ENCODE measurements around the gene IPO13. TPM values are rescaled to one million over a fixed set of nuclear protein-coding genes. Genes with fewer than 3 reads are reported as not detected.

IPO13 gene
- total RNA-seq, 1 experiment from 2014 or later: 25.0 TPM

DNA sequence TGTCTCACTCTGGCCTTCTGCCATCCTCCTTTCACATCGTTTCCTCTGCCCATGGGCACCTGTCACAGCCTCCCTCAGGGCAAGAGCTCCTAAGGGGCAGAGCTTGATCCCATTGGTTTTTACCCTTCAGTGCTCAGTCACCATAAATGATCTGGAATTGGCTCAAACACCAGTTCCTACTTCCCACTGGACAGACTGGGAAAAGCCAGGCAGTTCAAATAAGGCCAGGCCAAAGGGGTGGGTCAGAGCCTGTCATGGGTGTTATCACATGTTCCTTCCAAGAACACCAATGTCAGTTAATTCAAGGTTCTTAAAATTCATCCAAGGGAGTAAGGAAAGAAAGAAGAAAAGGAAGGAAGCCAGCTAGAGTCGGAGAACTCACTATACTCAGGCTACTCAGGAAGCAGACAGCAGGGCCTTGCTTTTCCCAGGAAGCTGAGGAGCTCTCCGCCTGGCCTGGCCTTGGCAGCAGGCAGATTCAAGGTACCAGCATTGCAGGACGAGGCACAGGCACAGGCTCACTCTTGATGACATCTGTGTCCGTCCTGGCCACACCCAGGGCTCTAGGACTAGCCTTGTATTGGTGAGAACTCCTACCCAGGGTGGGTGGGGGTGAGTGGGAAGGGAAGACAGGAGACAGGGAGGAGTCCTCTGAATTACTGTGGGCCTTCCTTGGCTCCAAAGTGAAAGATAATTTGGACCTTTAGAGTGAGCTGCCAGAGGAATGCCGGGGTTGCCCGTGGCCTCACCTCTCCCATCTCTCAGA is 45.4 kb upstream of the IPO13 start:
- intact Hi-C loops (cut with micrococcal nuclease; ENCODE audit: unreplicated experiment): no loop called here
- no peak for DNase-seq
- no peaks in the 10 kb centered on the region for H3K27me3 ChIP-seq (ENCODE audit: insufficient read depth, low read depth)
- H3K27ac ChIP-seq: no peak overlapping the region
- no peaks in the 10 kb centered on the region for H3K4me1 ChIP-seq (replicated peaks; ENCODE audit: insufficient read depth)
- no peaks in the 10 kb centered on the region for H3F3A ChIP-seq (ENCODE audit: insufficient read depth, low read depth)
- no peaks in the 10 kb centered on the region for H3K9me2 ChIP-seq (ENCODE audit: insufficient read depth)
- H3K4me2 ChIP-seq: no peak overlapping the region
- no peaks in the 10 kb centered on the region for H4K20me1 ChIP-seq (ENCODE audit: insufficient read depth)
- no peak for TF ChIP-seq EZH2 (IDR thresholded peaks at IDR 0.05; ENCODE audit: low read depth)
- TF ChIP-seq, protein P1, sequence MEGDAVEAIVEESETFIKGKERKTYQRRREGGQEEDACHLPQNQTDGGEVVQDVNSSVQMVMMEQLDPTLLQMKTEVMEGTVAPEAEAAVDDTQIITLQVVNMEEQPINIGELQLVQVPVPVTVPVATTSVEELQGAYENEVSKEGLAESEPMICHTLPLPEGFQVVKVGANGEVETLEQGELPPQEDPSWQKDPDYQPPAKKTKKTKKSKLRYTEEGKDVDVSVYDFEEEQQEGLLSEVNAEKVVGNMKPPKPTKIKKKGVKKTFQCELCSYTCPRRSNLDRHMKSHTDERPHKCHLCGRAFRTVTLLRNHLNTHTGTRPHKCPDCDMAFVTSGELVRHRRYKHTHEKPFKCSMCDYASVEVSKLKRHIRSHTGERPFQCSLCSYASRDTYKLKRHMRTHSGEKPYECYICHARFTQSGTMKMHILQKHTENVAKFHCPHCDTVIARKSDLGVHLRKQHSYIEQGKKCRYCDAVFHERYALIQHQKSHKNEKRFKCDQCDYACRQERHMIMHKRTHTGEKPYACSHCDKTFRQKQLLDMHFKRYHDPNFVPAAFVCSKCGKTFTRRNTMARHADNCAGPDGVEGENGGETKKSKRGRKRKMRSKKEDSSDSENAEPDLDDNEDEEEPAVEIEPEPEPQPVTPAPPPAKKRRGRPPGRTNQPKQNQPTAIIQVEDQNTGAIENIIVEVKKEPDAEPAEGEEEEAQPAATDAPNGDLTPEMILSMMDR (conservative IDR thresholded peaks at IDR 0.05): no peak
- no TSS peak for BruUV-seq (replicated peaks)
- H3K36me3 ChIP-seq (ENCODE audit: low read depth): no peaks in the 10 kb centered on the region
- H2AFZ ChIP-seq: no peak overlapping the region
- H3K4me3 ChIP-seq: no peak overlapping the region
- H3K79me2 ChIP-seq (ENCODE audit: low read depth): no peaks in the 10 kb centered on the region
- POLR2A ChIA-PET (ENCODE audit: unreplicated experiment): no interaction called here
- CTCF ChIA-PET: interaction anchor here (0.5 kb wide), 1 partner anchor 368 kb away, joined by 3 read pairs; no protein-coding TSS in a partner anchor
- no peaks in the 10 kb centered on the region for H3K9me3 ChIP-seq (ENCODE audit: insufficient read depth, low read depth)

DNA sequence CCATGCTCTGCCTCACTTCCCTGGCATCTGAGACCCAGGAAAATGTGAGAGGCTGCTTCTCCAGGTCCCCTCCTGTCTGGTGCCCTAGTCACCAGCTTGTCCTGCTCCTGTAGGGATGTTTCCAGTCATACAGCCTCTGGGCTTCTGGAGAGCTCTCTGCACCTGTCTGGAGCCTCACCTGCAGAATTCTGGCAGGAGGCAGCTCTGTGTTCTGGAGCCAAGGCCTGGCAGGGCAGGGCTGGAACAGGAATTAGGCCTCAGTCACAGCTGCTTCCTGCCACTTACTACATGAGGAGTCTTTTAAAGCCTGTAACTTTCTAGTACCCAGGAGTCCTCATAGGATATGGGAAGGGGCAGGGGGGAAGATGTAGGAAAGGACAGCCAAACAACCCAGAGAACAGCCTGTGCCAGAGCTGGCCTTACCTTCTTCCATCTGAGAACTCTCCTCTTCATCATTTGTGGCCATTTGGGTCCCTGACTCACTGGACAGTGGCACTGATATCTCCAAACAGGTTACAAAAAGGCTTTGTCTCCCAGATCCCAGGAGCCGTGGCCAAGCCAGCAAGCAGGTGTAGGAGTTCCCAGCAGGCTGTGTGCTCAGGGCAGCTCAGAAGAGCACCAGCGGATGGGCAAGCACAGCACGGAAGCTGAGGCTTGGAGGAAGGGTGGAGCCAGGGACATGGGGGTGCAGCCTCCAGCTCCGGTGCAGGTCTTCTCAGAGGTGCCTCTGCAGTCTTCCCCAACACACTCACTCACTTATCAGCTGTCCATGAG is 44.5 kb upstream of the IPO13 start:
- BruUV-seq (replicated peaks): no TSS peak
- DNase-seq: no peak
- no peaks in the 10 kb centered on the region for H3F3A ChIP-seq (ENCODE audit: insufficient read depth, low read depth)
- no peak overlapping the region for H3K4me2 ChIP-seq
- H4K20me1 ChIP-seq (ENCODE audit: insufficient read depth): no peaks in the 10 kb centered on the region
- H3K9me2 ChIP-seq (ENCODE audit: insufficient read depth): no peaks in the 10 kb centered on the region
- no peaks in the 10 kb centered on the region for H3K9me3 ChIP-seq (ENCODE audit: insufficient read depth, low read depth)
- ChIA-PET CTCF (no interaction called here), POLR2A (ENCODE audit: unreplicated experiment) (interaction anchor here (0.5 to 0.7 kb wide), 3 partner anchors 25 to 772 kb away, joined by 3 to 6 read pairs (median 4); partner anchors contain the start of gene ARMH1)
- H3K27me3 ChIP-seq (ENCODE audit: insufficient read depth, low read depth): no peaks in the 10 kb centered on the region
- no peak overlapping the region for H2AFZ ChIP-seq
- H3K4me1 ChIP-seq (replicated peaks; ENCODE audit: insufficient read depth): no peaks in the 10 kb centered on the region
- H3K27ac ChIP-seq: no peak overlapping the region
- H3K4me3 ChIP-seq: no peak overlapping the region
- no peaks in the 10 kb centered on the region for H3K79me2 ChIP-seq (ENCODE audit: low read depth)
- no peaks in the 10 kb centered on the region for H3K36me3 ChIP-seq (ENCODE audit: low read depth)
- intact Hi-C loops (cut with micrococcal nuclease; ENCODE audit: unreplicated experiment): no loop called here
- no peak for TF ChIP-seq EZH2 (IDR thresholded peaks at IDR 0.05; ENCODE audit: low read depth)
- TF ChIP-seq, protein P1 (conservative IDR thresholded peaks at IDR 0.05): no peak

DNA sequence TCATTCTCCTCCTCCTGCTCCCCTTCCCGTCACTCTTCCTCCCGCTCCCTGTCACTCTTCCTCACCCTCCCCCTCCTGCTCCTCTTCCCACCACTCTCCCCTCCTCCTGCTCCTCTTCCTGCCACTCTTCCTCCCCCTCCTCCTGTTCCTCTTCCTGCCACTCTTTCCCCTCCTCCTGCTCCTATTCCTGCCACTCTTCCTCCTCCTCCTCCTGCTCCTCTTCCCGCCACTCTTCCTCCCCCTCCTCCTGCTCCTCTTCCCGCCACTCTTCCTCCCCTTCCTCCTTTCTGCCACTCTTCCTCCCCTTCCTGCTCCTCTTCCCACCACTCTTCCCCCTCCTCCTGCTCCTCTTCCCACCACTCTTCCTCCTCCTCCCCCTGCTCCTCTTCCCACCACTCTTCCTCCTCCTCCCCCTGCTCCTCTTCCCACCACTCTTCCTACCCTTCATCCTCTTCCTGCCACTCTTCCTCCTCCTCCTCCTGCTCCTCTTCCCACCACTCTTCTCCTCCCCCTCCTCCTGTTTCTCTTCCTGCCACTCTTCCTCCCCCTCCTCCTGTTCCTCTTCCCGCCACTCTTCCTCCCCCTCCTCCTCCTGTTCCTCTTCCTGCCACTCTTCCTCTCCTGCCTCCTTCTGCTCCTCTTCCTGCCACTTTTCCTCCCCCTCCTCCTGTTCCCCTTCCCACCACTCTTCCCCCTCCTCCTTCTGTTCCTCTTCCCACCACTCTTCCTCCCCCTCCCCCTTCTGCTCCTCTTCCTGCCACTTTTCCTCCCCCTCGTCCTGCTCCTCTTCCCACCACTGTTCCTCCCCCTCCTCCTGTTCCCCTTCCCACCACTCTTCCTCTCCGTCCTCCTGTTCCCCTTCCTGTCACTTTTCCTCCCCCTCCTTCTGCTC is 41.8 kb upstream of the IPO13 start:
- no peak overlapping the region for H3K4me2 ChIP-seq
- DNase-seq: no peak
- BruUV-seq (replicated peaks): no TSS peak
- intact Hi-C loops (cut with micrococcal nuclease; ENCODE audit: unreplicated experiment): no loop called here
- POLR2A ChIA-PET (ENCODE audit: unreplicated experiment): no interaction called here
- H3K79me2 ChIP-seq (ENCODE audit: low read depth): no peaks in the 10 kb centered on the region
- H2AFZ ChIP-seq: no peak overlapping the region
- no peaks in the 10 kb centered on the region for H3K36me3 ChIP-seq (ENCODE audit: low read depth)
- H3K27me3 ChIP-seq (ENCODE audit: insufficient read depth, low read depth): no peaks in the 10 kb centered on the region
- H3K9me3 ChIP-seq (ENCODE audit: insufficient read depth, low read depth): no peaks in the 10 kb centered on the region
- no peak overlapping the region for H3K27ac ChIP-seq
- CTCF ChIA-PET: no interaction called here
- no peaks in the 10 kb centered on the region for H3K9me2 ChIP-seq (ENCODE audit: insufficient read depth)
- no peaks in the 10 kb centered on the region for H3K4me1 ChIP-seq (replicated peaks; ENCODE audit: insufficient read depth)
- no peaks in the 10 kb centered on the region for H3F3A ChIP-seq (ENCODE audit: insufficient read depth, low read depth)
- no peak overlapping the region for H3K4me3 ChIP-seq
- TF ChIP-seq EZH2 (IDR thresholded peaks at IDR 0.05; ENCODE audit: low read depth): no peak
- TF ChIP-seq, protein P1 (conservative IDR thresholded peaks at IDR 0.05): no peak
- no peaks in the 10 kb centered on the region for H4K20me1 ChIP-seq (ENCODE audit: insufficient read depth)
